K562 (cell line): ENCODE data around the gene STX2. TPM values are rescaled to one million over a fixed set of nuclear protein-coding genes. Genes with fewer than 3 reads are reported as not detected.

ENCODE experiments used
- DDX20 ChIP-seq: fragments of 450-650 bp; IDR thresholded peaks from 2 replicates; pipeline ENCODE4 v1.6.1; 2016; ENCODE audit warnings: missing genetic modification characterization, low read depth, mild to moderate bottlenecking, missing compliant biosample characterization, moderate library complexity
- HMGN3 ChIP-seq: IDR thresholded peaks from 2 replicates; pipeline ENCODE4 v1.6.1; 2011; ENCODE audit warnings: borderline replicate concordance, low read depth, mild to moderate bottlenecking, mixed read lengths, low read length; ENCODE audit not compliant: insufficient read length; ENCODE audit errors: extremely low read depth
- MYBL2 ChIP-seq, 2 experiments: fragments of 450-650 bp in 1 of 2; sonication (generic) in 1 of 2; formaldehyde crosslinking in 1 of 2; IDR thresholded peaks; 2 replicates each; pipeline versions ENCODE4 v1.6.1 to v1.8.1; 2017 to 2022; ENCODE audit warnings: borderline replicate concordance in 1 of 2, inconsistent platforms in 1 of 2, low read depth in 1 of 2, mild to moderate bottlenecking in 1 of 2, missing genetic modification reagents in 1 of 2, moderate library complexity in 1 of 2
- NFXL1 ChIP-seq: fragments of 450-650 bp; formaldehyde crosslinking; IDR thresholded peaks from 2 replicates; pipeline ENCODE4 v1.4.0; 2021; ENCODE audit warnings: mild to moderate bottlenecking
- SMARCA5 ChIP-seq: fragments of 450-650 bp; IDR thresholded peaks from 2 replicates; pipeline ENCODE4 v1.6.1; 2016
- TEAD1 ChIP-seq, 2 experiments: fragments of 450-650 bp in 1 of 2; sonication (generic) in 1 of 2; formaldehyde crosslinking; IDR thresholded peaks; 2 replicates each; pipeline versions ENCODE4 v1.4.0 to v1.8.0; 2020 to 2022; ENCODE audit warnings: mild to moderate bottlenecking in 2 of 2, missing genetic modification reagents in 1 of 2
- TRIM24 ChIP-seq, 2 experiments: fragments of 450-650 bp; IDR thresholded peaks; 2 replicates each; pipeline ENCODE4 v1.6.1; 2016
- polyA plus RNA-seq, 8 experiments: library from polyadenylated mRNA; depleted of rRNA in 4 of 8; stranded (reverse) in 5 of 8; unstranded in 3 of 8; fragments of >200 nt; fragmentation: Nextera tagmentation in 2 of 8; fragmentation: Illumina TruSeq in 1 of 8; extraction: Ambion mirVana in 2 of 8; extraction: Trizol in 1 of 8; gene quantifications; 2 replicates each; pipeline versions ENCODE4 v1.2.1 to v1.2.3, GENCODE V29; 2011 to 2014; ENCODE audit warnings: inconsistent platforms in 1 of 8, missing spikeins in 1 of 8
- total RNA-seq, 7 experiments: library from RNA; depleted of rRNA in 6 of 7; stranded (reverse); fragments of >200 nt in 6 of 7; fragmentation: Illumina TruSeq in 2 of 7; extraction: Trizol in 2 of 7; gene quantifications; 2 replicates each; pipeline versions ENCODE4 v1.2.1 to v1.2.3, GENCODE V29; 2011 to 2021; ENCODE audit warnings: low replicate concordance in 1 of 7
- TF ChIP-seq, protein P1 (sequence below): fragments of 200-600 bp; sonication (generic); IDR thresholded peaks from one replicate; pipeline ENCODE4 v1.6.1; 2012; ENCODE audit warnings: mild to moderate bottlenecking, low read depth, low read length, inconsistent platforms

Gene STX2
- total and polyA plus RNA-seq, 9 of the 15 experiments (the other 6 are each of a cell fraction or from before 2014, with no cell fraction given): 22.2 to 54.6 (median 30.8) TPM

DNA sequence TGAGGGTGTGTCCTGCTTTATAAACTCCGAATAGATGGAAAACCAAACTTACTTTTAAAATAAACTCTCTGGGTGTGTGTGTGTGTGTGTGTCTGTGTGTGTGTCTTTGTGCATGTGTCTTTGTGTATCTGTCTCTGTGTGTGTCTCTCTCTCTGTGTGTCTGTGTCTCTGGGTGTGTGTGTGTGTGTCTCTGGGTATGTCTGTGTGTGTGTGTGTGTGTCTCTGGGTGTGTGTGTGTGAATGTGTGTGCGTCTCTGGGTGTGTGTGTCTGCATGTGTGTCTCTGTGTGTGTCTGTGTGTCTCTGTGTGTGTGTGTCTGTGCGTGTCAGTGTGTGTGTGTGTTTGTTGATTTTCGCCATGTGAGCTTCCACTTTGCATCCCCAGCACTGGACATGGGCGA lies 42.0 kb upstream of the STX2 start (continued):
- TF ChIP-seq TEAD1 (CRISPR knock-in tag; IDR thresholded peaks at IDR 0.05) (no peak), TRIM24 (IDR thresholded peaks at IDR 0.05) (peak in 1 of 2 experiments; percentile 27; a peak in 1 of 4 replicates), HMGN3 (no peak), MYBL2 (IDR thresholded peaks at IDR 0.05; ENCODE audit: low read depth) (no peak), MYBL2 (CRISPR knock-in tag; IDR thresholded peaks at IDR 0.05; ENCODE audit: borderline replicate concordance) (no peak), NFXL1 (no peak), SMARCA5 (0 out of 2 replicates have a peak, but pooled peaks have one; percentile 23), DDX20 (tag) (no peak)
- TF ChIP-seq, protein P1, sequence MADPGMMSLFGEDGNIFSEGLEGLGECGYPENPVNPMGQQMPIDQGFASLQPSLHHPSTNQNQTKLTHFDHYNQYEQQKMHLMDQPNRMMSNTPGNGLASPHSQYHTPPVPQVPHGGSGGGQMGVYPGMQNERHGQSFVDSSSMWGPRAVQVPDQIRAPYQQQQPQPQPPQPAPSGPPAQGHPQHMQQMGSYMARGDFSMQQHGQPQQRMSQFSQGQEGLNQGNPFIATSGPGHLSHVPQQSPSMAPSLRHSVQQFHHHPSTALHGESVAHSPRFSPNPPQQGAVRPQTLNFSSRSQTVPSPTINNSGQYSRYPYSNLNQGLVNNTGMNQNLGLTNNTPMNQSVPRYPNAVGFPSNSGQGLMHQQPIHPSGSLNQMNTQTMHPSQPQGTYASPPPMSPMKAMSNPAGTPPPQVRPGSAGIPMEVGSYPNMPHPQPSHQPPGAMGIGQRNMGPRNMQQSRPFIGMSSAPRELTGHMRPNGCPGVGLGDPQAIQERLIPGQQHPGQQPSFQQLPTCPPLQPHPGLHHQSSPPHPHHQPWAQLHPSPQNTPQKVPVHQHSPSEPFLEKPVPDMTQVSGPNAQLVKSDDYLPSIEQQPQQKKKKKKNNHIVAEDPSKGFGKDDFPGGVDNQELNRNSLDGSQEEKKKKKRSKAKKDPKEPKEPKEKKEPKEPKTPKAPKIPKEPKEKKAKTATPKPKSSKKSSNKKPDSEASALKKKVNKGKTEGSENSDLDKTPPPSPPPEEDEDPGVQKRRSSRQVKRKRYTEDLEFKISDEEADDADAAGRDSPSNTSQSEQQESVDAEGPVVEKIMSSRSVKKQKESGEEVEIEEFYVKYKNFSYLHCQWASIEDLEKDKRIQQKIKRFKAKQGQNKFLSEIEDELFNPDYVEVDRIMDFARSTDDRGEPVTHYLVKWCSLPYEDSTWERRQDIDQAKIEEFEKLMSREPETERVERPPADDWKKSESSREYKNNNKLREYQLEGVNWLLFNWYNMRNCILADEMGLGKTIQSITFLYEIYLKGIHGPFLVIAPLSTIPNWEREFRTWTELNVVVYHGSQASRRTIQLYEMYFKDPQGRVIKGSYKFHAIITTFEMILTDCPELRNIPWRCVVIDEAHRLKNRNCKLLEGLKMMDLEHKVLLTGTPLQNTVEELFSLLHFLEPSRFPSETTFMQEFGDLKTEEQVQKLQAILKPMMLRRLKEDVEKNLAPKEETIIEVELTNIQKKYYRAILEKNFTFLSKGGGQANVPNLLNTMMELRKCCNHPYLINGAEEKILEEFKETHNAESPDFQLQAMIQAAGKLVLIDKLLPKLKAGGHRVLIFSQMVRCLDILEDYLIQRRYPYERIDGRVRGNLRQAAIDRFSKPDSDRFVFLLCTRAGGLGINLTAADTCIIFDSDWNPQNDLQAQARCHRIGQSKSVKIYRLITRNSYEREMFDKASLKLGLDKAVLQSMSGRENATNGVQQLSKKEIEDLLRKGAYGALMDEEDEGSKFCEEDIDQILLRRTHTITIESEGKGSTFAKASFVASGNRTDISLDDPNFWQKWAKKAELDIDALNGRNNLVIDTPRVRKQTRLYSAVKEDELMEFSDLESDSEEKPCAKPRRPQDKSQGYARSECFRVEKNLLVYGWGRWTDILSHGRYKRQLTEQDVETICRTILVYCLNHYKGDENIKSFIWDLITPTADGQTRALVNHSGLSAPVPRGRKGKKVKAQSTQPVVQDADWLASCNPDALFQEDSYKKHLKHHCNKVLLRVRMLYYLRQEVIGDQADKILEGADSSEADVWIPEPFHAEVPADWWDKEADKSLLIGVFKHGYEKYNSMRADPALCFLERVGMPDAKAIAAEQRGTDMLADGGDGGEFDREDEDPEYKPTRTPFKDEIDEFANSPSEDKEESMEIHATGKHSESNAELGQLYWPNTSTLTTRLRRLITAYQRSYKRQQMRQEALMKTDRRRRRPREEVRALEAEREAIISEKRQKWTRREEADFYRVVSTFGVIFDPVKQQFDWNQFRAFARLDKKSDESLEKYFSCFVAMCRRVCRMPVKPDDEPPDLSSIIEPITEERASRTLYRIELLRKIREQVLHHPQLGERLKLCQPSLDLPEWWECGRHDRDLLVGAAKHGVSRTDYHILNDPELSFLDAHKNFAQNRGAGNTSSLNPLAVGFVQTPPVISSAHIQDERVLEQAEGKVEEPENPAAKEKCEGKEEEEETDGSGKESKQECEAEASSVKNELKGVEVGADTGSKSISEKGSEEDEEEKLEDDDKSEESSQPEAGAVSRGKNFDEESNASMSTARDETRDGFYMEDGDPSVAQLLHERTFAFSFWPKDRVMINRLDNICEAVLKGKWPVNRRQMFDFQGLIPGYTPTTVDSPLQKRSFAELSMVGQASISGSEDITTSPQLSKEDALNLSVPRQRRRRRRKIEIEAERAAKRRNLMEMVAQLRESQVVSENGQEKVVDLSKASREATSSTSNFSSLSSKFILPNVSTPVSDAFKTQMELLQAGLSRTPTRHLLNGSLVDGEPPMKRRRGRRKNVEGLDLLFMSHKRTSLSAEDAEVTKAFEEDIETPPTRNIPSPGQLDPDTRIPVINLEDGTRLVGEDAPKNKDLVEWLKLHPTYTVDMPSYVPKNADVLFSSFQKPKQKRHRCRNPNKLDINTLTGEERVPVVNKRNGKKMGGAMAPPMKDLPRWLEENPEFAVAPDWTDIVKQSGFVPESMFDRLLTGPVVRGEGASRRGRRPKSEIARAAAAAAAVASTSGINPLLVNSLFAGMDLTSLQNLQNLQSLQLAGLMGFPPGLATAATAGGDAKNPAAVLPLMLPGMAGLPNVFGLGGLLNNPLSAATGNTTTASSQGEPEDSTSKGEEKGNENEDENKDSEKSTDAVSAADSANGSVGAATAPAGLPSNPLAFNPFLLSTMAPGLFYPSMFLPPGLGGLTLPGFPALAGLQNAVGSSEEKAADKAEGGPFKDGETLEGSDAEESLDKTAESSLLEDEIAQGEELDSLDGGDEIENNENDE: no peak
